ENCODE measurements around the gene PAK4. TPM values are rescaled to one million over a fixed set of nuclear protein-coding genes. Genes with fewer than 3 reads are reported as not detected.
"Not testable (repeated sequence)": the region's sequence is repeated elsewhere in the genome, so short reads cannot be mapped to it uniquely, and the experiment has no call there.

Gene PAK4
- total RNA-seq, 2 experiments from 2014 or later = 13.2 to 16.2 TPM

GRCh38 chr19:39115105-39115847 lies 10.3 kb upstream of the PAK4 start:
- no peak for DNase-seq
- Mint-ChIP-seq H3K27me3 (peaks cover 10% of the 10 kb centered on the region), H3K4me3 (no peak overlapping the region), H3K27ac (no peak overlapping the region), H3K9me3 (no peaks in the 10 kb centered on the region), H3K4me1 (peaks cover 5% of the 10 kb centered on the region), H3K36me3 (no peaks in the 10 kb centered on the region)

DNA sequence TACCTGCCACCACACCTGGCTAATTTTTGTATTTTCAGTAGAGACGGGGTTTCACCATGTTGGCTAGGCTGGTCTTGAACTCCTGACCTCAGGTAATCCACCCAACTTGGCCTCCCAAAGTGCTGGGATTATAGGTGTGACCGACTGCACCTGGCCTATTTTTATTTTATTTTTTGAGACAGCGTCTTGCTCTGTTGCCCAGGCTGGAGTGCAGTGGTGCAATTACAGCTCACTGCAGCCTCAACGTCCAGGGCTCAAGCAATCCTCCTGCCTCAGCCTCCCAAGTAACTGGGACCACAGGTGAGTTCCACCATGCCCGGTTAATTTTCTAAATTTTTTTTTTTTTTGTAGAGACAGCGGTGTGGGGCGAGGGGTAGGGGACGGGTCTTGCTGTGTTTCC lies 8.6 kb upstream of the PAK4 start:
- H3K9me3 Mint-ChIP-seq, H3K4me3 Mint-ChIP-seq, H3K4me1 Mint-ChIP-seq, H3K36me3 Mint-ChIP-seq, DNase-seq, H3K27ac Mint-ChIP-seq: not testable (repeated sequence)
- H3K27me3 Mint-ChIP-seq = peaks cover 10% of the 10 kb centered on the region

DNA sequence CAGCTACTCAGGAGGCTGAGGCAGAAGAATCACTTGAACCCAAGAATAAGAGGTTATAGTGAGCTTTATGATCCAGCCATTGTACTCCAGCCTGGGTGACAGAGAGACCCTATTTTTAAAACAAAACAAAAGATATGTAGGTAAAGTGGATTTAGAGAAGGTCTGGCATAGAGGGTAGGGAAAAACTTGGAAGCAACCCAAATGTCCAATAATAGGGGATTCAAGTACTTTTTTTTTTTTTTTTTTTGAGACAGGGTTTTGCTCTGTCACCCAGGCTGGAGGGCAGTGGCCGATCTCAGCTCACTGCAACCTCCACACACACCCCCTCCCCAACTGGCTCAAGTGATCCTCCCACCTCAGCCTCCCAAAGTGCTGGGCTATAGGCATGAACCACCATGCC lies 5.8 kb upstream of the PAK4 start:
- no peak for DNase-seq
- H3K4me3 Mint-ChIP-seq = no peak overlapping the region
- H3K36me3 Mint-ChIP-seq = no peaks in the 10 kb centered on the region
- no peaks in the 10 kb centered on the region for H3K9me3 Mint-ChIP-seq
- peaks cover 8% of the 10 kb centered on the region for H3K4me1 Mint-ChIP-seq
- H3K27me3 Mint-ChIP-seq = peaks cover 3% of the 10 kb centered on the region
- H3K27ac Mint-ChIP-seq = no peak overlapping the region

- Mint-ChIP-seq H3K4me3 (no peak overlapping the region), H3K36me3 (no peaks in the 10 kb centered on the region), H3K9me3 (no peaks in the 10 kb centered on the region), H3K27me3 (peaks cover 3% of the 10 kb centered on the region), H3K4me1 (peaks cover 21% of the 10 kb centered on the region), H3K27ac (no peak overlapping the region)
- no peak for DNase-seq
Measured at GRCh38 chr19:39122934-39123731, 2.5 kb upstream of the PAK4 start.

GRCh38 chr19:39124136-39124764 lies 1.3 kb upstream of the PAK4 start:
- peaks cover 24% of the 10 kb centered on the region for H3K4me1 Mint-ChIP-seq
- H3K27ac Mint-ChIP-seq = no peak overlapping the region
- H3K9me3 Mint-ChIP-seq = no peaks in the 10 kb centered on the region
- no peaks in the 10 kb centered on the region for H3K36me3 Mint-ChIP-seq
- H3K27me3 Mint-ChIP-seq = peaks cover 3% of the 10 kb centered on the region
- DNase-seq = no peak
- H3K4me3 Mint-ChIP-seq = peak overlapping the region; percentile 57

- no peaks in the 10 kb centered on the region for H3K9me3 Mint-ChIP-seq
- no peaks in the 10 kb centered on the region for H3K36me3 Mint-ChIP-seq
- peaks cover 3% of the 10 kb centered on the region for H3K27me3 Mint-ChIP-seq
- no peak for DNase-seq
- H3K4me3 Mint-ChIP-seq = peak overlapping the region; percentile 92
- H3K27ac Mint-ChIP-seq = peak overlapping the region; percentile 92
- peaks cover 28% of the 10 kb centered on the region for H3K4me1 Mint-ChIP-seq
Measured at GRCh38 chr19:39125199-39125553, 410 bp upstream of the PAK4 start.

DNA sequence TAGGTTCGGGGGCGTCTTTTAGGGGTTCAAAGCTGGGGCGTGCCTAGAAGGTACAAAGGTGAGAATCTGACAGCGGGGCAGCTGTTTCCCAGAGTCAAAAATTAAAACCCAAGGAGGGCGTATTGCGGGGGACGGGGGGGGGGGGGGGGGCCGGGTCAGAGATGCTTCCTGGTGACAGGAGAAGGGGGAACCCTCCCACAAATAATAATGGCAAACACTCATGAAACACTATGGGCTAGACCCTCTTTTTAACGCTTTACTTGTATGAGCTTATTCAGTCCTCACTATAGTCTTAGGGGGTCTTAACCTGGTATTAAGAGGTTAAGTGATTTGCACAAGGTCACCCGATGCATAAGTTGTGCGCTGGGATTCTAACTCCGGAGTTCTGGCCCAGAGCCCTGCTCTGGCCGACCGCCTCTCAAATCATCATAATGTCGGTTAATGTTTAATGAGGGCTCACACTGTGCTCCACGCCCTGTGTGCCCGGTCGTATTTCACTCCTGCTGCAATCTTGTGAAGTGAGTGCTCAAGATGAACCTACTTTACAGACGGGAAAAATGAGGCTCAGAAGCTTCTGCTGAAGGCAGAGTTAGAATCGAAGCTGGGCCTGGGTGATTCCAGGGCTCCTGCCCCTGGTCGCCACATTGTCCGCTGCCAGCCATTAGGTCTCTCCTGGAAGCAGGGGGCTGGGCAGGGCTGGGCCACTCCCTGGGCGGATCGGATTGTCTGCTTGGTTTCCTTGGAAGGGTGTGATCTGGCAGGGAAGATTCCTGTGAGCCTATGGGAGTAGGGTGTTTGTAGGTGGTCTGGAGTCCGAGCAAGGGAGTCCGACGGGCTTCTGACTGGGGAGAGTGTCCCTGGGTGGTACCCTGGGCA lies 964 bp downstream of the PAK4 start:
- Mint-ChIP-seq H3K27me3 (peaks cover 3% of the 10 kb centered on the region), H3K9me3 (no peaks in the 10 kb centered on the region), H3K4me1 (peaks cover 34% of the 10 kb centered on the region), H3K36me3 (no peaks in the 10 kb centered on the region), H3K4me3 (peak overlapping the region; percentile 92), H3K27ac (peak overlapping the region; percentile 92)
- no peak for DNase-seq

- Mint-ChIP-seq H3K27me3 (no peaks in the 10 kb centered on the region), H3K4me3 (no peak overlapping the region), H3K4me1 (peaks cover 39% of the 10 kb centered on the region), H3K27ac (no peak overlapping the region), H3K36me3 (no peaks in the 10 kb centered on the region), H3K9me3 (no peaks in the 10 kb centered on the region)
- DNase-seq = no peak
Measured at GRCh38 chr19:39127812-39128515, 2.4 kb downstream of the PAK4 start.

- H3K4me3 Mint-ChIP-seq = no peak overlapping the region
- no peak for DNase-seq
- no peaks in the 10 kb centered on the region for H3K27me3 Mint-ChIP-seq
- no peaks in the 10 kb centered on the region for H3K36me3 Mint-ChIP-seq
- peaks cover 40% of the 10 kb centered on the region for H3K4me1 Mint-ChIP-seq
- H3K9me3 Mint-ChIP-seq = no peaks in the 10 kb centered on the region
- H3K27ac Mint-ChIP-seq = no peak overlapping the region
Measured at GRCh38 chr19:39128516-39129079, 3.0 kb downstream of the PAK4 start.

DNA sequence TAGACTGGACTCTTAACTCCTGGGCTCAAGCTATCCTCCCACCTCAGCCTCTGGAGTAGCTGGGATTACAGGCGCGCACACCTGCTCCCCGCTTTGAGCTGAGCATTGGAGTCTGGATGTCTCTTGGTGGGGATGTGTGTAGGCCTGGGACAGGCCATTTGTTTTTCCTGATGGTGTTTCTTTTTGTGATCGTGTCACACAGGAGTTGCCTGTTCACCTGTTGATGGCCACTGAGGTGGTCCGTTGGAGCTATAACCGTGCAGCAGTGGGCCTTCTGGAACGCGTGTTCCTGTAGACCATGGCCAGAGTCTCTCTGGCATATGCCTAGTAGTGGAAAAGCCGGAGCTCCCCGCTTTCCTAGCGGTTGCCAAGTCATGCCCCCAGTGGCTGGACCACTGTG lies 3.5 kb downstream of the PAK4 start:
- no peaks in the 10 kb centered on the region for H3K27me3 Mint-ChIP-seq
- H3K4me1 Mint-ChIP-seq = peaks cover 40% of the 10 kb centered on the region
- no peaks in the 10 kb centered on the region for H3K36me3 Mint-ChIP-seq
- no peak for DNase-seq
- no peak overlapping the region for H3K4me3 Mint-ChIP-seq
- H3K27ac Mint-ChIP-seq = no peak overlapping the region
- H3K9me3 Mint-ChIP-seq = no peaks in the 10 kb centered on the region

- no peaks in the 10 kb centered on the region for H3K27me3 Mint-ChIP-seq
- no peak overlapping the region for H3K27ac Mint-ChIP-seq
- H3K4me3 Mint-ChIP-seq = no peak overlapping the region
- DNase-seq = no peak
- H3K4me1 Mint-ChIP-seq = peaks cover 35% of the 10 kb centered on the region
- H3K36me3 Mint-ChIP-seq = no peaks in the 10 kb centered on the region
- no peaks in the 10 kb centered on the region for H3K9me3 Mint-ChIP-seq
Measured at GRCh38 chr19:39130337-39131254, 5.0 kb downstream of the PAK4 start.

- H3K27ac Mint-ChIP-seq = peak overlapping the region; percentile 9
- H3K36me3 Mint-ChIP-seq = no peaks in the 10 kb centered on the region
- no peak overlapping the region for H3K4me3 Mint-ChIP-seq
- H3K27me3 Mint-ChIP-seq = no peaks in the 10 kb centered on the region
- no peak for DNase-seq
- no peaks in the 10 kb centered on the region for H3K9me3 Mint-ChIP-seq
- H3K4me1 Mint-ChIP-seq = peaks cover 32% of the 10 kb centered on the region
Measured at GRCh38 chr19:39131255-39131755, 5.7 kb downstream of the PAK4 start.

- Mint-ChIP-seq H3K4me1 (peaks cover 24% of the 10 kb centered on the region), H3K36me3 (no peaks in the 10 kb centered on the region), H3K27me3 (no peaks in the 10 kb centered on the region), H3K27ac (no peak overlapping the region), H3K4me3 (no peak overlapping the region), H3K9me3 (no peaks in the 10 kb centered on the region)
- no peak for DNase-seq
Measured at GRCh38 chr19:39132344-39132969, 6.9 kb downstream of the PAK4 start.
